H9 (cell line): ENCODE data around the gene IRX2. TPM values are rescaled to one million over a fixed set of nuclear protein-coding genes. Genes with fewer than 3 reads are reported as not detected.

Source experiments
- DNase-seq: peaks from one replicate; pipeline ENCODE4 v3.0.0-alpha.2; 2017
- H2AFZ ChIP-seq: one replicate; pipeline ENCODE4 v1.6.1; 2013; ENCODE audit warnings: mild to moderate bottlenecking, low read length, control low read depth, moderate library complexity
- H2AK5ac ChIP-seq: 2 replicates; pipeline ENCODE4 v1.6.1; 2013; ENCODE audit warnings: low read length, control low read depth, mixed read lengths; ENCODE audit not compliant: insufficient read length
- H2BK120ac ChIP-seq: one replicate; pipeline ENCODE4 v1.6.1; 2013; ENCODE audit warnings: low read depth, mild to moderate bottlenecking, low read length, control low read depth, inconsistent platforms; ENCODE audit not compliant: poor library complexity, severe bottlenecking
- H2BK12ac ChIP-seq: 2 replicates; pipeline ENCODE4 v1.6.1; 2013; ENCODE audit warnings: low read length, control low read depth, mixed read lengths, low read depth; ENCODE audit not compliant: insufficient read length
- H2BK15ac ChIP-seq: 2 replicates; pipeline ENCODE4 v1.6.1; 2013; ENCODE audit warnings: low read depth, low read length, control low read depth
- H2BK20ac ChIP-seq: one replicate; pipeline ENCODE4 v1.6.1; 2013; ENCODE audit warnings: low read depth, mild to moderate bottlenecking, low read length, control low read depth, inconsistent platforms; ENCODE audit not compliant: poor library complexity, severe bottlenecking
- H2BK5ac ChIP-seq: 2 replicates; pipeline ENCODE4 v1.6.1; 2013; ENCODE audit warnings: low read length, control low read depth, mixed read lengths; ENCODE audit not compliant: insufficient read length
- H3K14ac ChIP-seq: 2 replicates; pipeline ENCODE4 v1.6.1; 2013; ENCODE audit warnings: low read length, control low read depth; ENCODE audit not compliant: insufficient read depth
- H3K18ac ChIP-seq: 2 replicates; pipeline ENCODE4 v1.6.1; 2013; ENCODE audit warnings: low read depth, mild to moderate bottlenecking, mixed read lengths, low read length, control low read depth; ENCODE audit not compliant: insufficient read length
- H3K23ac ChIP-seq: 2 replicates; pipeline ENCODE4 v1.6.1; 2013; ENCODE audit warnings: low read length, control low read depth, mixed read lengths, low read depth; ENCODE audit not compliant: insufficient read length
- H3K23me2 ChIP-seq: 2 replicates; pipeline ENCODE4 v1.6.1; 2013; ENCODE audit warnings: low read depth, mild to moderate bottlenecking, mixed read lengths, low read length, control low read depth; ENCODE audit not compliant: insufficient read length, poor library complexity, severe bottlenecking
- H3K27ac ChIP-seq: 2 replicates; pipeline ENCODE4 v1.5.1; 2013; ENCODE audit warnings: low read length, control low read depth, mixed read lengths, low read depth; ENCODE audit not compliant: insufficient read length
- H3K27me3 ChIP-seq: 2 replicates; pipeline ENCODE4 v1.6.1; 2013; ENCODE audit warnings: low read length, control low read depth, inconsistent platforms; ENCODE audit not compliant: insufficient read depth
- H3K4ac ChIP-seq: 2 replicates; pipeline ENCODE4 v1.6.1; 2013; ENCODE audit warnings: low read depth, mild to moderate bottlenecking, control low read depth, inconsistent platforms, low read length, moderate library complexity
- H3K4me1 ChIP-seq: 2 replicates; pipeline ENCODE4 v1.6.1; 2013; ENCODE audit warnings: low read length, control low read depth, inconsistent platforms; ENCODE audit not compliant: insufficient read depth
- H3K4me2 ChIP-seq: 2 replicates; pipeline ENCODE4 v1.6.1; 2013; ENCODE audit warnings: low read length, control low read depth, mixed read lengths; ENCODE audit not compliant: insufficient read length, insufficient read depth
- H3K56ac ChIP-seq: 2 replicates; pipeline ENCODE4 v1.6.1; 2013; ENCODE audit warnings: low read depth, mild to moderate bottlenecking, mixed read lengths, low read length, control low read depth; ENCODE audit not compliant: insufficient read length
- H3K79me1 ChIP-seq: 2 replicates; pipeline ENCODE4 v1.6.1; 2013; ENCODE audit warnings: low read depth, mild to moderate bottlenecking, moderate library complexity, low read length, control low read depth, inconsistent platforms; ENCODE audit not compliant: insufficient read depth, poor library complexity, severe bottlenecking
- H3K79me2 ChIP-seq: 2 replicates; pipeline ENCODE4 v1.6.1; 2013; ENCODE audit warnings: low read length, control low read depth, inconsistent platforms; ENCODE audit not compliant: insufficient read depth
- H3K9ac ChIP-seq: 2 replicates; pipeline ENCODE4 v1.6.1; 2013; ENCODE audit warnings: low read length, control low read depth, mixed read lengths; ENCODE audit not compliant: insufficient read length; ENCODE audit errors: extremely low read depth
- H3K9me3 ChIP-seq: one replicate; pipeline ENCODE4 v1.6.1; 2013; ENCODE audit warnings: low read depth, low read length, inconsistent platforms; ENCODE audit not compliant: control insufficient read depth
- H3T11ph ChIP-seq: one replicate; pipeline ENCODE4 v1.6.1; 2013; ENCODE audit warnings: mild to moderate bottlenecking, low read length, control low read depth, inconsistent platforms
- H4K20me1 ChIP-seq: one replicate; pipeline ENCODE4 v1.6.1; 2013; ENCODE audit not compliant: control insufficient read depth, insufficient read length, insufficient read depth
- H4K5ac ChIP-seq: 2 replicates; pipeline ENCODE4 v1.6.1; 2013; ENCODE audit warnings: low read depth, mild to moderate bottlenecking, mixed read lengths, low read length, control low read depth; ENCODE audit not compliant: insufficient read length
- H4K8ac ChIP-seq: replicated peaks from 2 replicates; pipeline ENCODE4 v1.6.1; 2013; ENCODE audit warnings: low read length, control low read depth, mixed read lengths, low read depth; ENCODE audit not compliant: insufficient read length
- H4K91ac ChIP-seq: 2 replicates; pipeline ENCODE4 v1.6.1; 2013; ENCODE audit warnings: low read depth, mild to moderate bottlenecking, moderate library complexity, mixed read lengths, low read length, control low read depth; ENCODE audit not compliant: insufficient read length
- H3K27ac Mint-ChIP-seq, 3 experiments: 2 replicates in 2 of 3; 3 replicates in 1 of 3; pipeline ENCODE4 v1.8.0; 2020 to 2021; ENCODE audit warnings: mixed read lengths in 3 of 3, mild to moderate bottlenecking in 1 of 3, moderate library complexity in 1 of 3
- H3K27me3 Mint-ChIP-seq: 2 replicates; pipeline ENCODE4 v1.8.0; 2021; ENCODE audit warnings: low read depth, mild to moderate bottlenecking, moderate library complexity, mixed read lengths
- H3K36me3 Mint-ChIP-seq, 3 experiments: 2 replicates in 2 of 3; 3 replicates in 1 of 3; pipeline ENCODE4 v1.8.0; 2020 to 2021; ENCODE audit warnings: low read depth in 3 of 3, mixed read lengths in 3 of 3; ENCODE audit not compliant: insufficient read depth in 1 of 3
- H3K4me1 Mint-ChIP-seq, 2 experiments: 2 replicates each; pipeline ENCODE4 v1.8.0; 2020; ENCODE audit warnings: mixed read lengths in 2 of 2
- H3K4me3 Mint-ChIP-seq, 2 experiments: 2 replicates in 1 of 2; 3 replicates in 1 of 2; pipeline ENCODE4 v1.8.0; 2020 to 2021; ENCODE audit warnings: mild to moderate bottlenecking in 2 of 2, mixed read lengths in 2 of 2, moderate library complexity in 1 of 2
- H3K9me3 Mint-ChIP-seq, 2 experiments: 2 replicates in 1 of 2; 3 replicates in 1 of 2; pipeline ENCODE4 v1.8.0; 2020; ENCODE audit warnings: mild to moderate bottlenecking in 2 of 2, mixed read lengths in 2 of 2, moderate library complexity in 1 of 2
- CTCF ChIP-seq: fragments of 200-600 bp; sonication (generic); conservative IDR thresholded peaks from 3 replicates; pipeline ENCODE4 v1.8.0; 2021; ENCODE audit warnings: antibody characterized with exemption, mild to moderate bottlenecking
- WGBS: extraction: QIAGEN DNeasy Blood & Tissue Kit; methylation state at CpG from one replicate; pipeline ENCODE4 v1.1.7; 2013; ENCODE audit warnings: missing lambda C conversion rate, low lambda C conversion rate, mixed read lengths; ENCODE audit not compliant: insufficient read length; ENCODE audit errors: extremely low coverage; 5-methylcytosine and 5-hydroxymethylcytosine counted together
- total RNA-seq: library from RNA; stranded (reverse); gene quantifications from 2 replicates; pipeline ENCODE4 v1.2.1, GENCODE V29; 2021

IRX2 gene
- total RNA-seq, 1 experiment from 2014 or later: 91.6 TPM

- Histone ChIP-seq H2BK12ac (no peak overlapping the region), H3T11ph (no peak overlapping the region), H3K79me1 (no peaks in the 10 kb centered on the region), H3K27me3 (peaks cover 52% of the 10 kb centered on the region), H2BK120ac (no peak overlapping the region), H3K4me1 (no peaks in the 10 kb centered on the region; the same call in 1 of the 2 replicates), H4K20me1 (no peaks in the 10 kb centered on the region), H3K9me3 (no peaks in the 10 kb centered on the region), H2BK5ac (no peak overlapping the region), H2BK15ac (no peak overlapping the region), H3K9ac (no peak overlapping the region), H3K14ac (no peak overlapping the region), H3K23ac (no peak overlapping the region), H2AFZ (no peak overlapping the region), H4K91ac (no peak overlapping the region), H4K8ac (no peak overlapping the region), H3K4me2 (peak overlapping the region; percentile 51), H4K5ac (no peak overlapping the region), H3K27ac (no peak overlapping the region), H3K23me2 (peaks cover 29% of the 10 kb centered on the region), H3K4ac (no peak overlapping the region), H2AK5ac (no peak overlapping the region), H3K79me2 (no peaks in the 10 kb centered on the region; the same call in 1 of the 2 replicates), H2BK20ac (peak overlapping the region; percentile 14), H3K56ac (no peak overlapping the region), H3K18ac (no peak overlapping the region)
- Mint-ChIP-seq H3K4me3 (peak overlapping the region; percentile 38 to 55), H3K36me3 (peaks cover 4 to 52% (median 49%) of the 10 kb centered on the region in 3 experiments), H3K27ac (peak overlapping the region in 1 of 3 experiments; percentile 7; a peak in 1 of 7 replicates), H3K4me1 (peaks cover 53 to 68% of the 10 kb centered on the region in 2 experiments), H3K9me3 (no peaks in the 10 kb centered on the region), H3K27me3 (peaks cover 91% of the 10 kb centered on the region)
- peak; percentile 46 for DNase-seq
- WGBS: no CpG with 5 or more reads among the region's 55 CpGs
- no peak for TF ChIP-seq CTCF
Observed at GRCh38 chr5:2742921-2743679, 8.4 kb downstream of the IRX2 start.
